Measurements from ENCODE around the gene OSCAR. TPM values are rescaled to one million over a fixed set of nuclear protein-coding genes. Genes with fewer than 3 reads are reported as not detected.

Gene OSCAR
- total RNA-seq, 1 donor from 2014 or later = 0.20 TPM

DNA sequence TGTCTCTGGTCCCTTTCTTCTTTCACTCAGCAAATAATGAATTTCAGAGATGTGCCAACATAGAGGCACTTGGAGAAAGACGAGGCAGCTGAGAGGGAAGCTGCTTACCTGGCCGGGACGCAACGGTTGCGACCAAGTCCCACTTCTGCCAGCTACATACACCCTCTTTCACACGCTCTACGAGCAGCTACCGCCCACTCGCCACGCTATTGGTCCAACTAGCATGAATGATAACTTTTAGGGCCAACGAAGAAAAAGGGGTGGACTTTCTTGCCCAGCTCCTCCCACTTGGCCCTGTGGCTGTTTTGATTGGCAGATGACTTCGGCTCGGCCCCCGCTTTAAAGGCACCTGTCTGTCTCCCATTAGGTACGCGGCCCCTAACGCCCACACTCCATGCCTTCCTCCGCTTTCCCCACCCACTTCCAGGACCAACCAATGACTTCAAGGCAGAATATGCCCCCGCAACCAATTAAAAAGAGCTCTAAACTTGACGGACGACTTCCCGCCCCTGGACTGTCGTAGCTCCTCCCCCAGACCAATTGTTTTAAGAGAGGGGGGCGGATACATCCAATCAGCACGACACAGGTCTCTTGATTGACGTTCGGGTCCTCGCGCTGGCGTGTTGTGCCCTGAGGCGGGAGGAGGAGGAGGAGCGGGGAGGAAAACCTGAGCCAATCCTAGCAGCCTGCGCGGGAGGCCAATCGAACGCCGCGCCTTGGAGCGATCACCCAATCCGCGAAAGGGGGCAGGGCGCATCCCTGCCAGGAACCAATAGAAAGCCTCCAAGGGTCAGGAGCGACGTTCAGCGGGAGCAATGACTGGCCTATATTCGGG, 36.5 kb upstream of the OSCAR start:
- no peaks in the 10 kb centered on the region for H3K9me3 ChIP-seq (ENCODE audit: insufficient read depth, low read depth, low read length)
- Mint-ChIP-seq H3K4me3 (ENCODE audit: unreplicated experiment) (peak overlapping the region; percentile 87), H3K36me3 (ENCODE audit: low read depth, unreplicated experiment) (peaks cover 10% of the 10 kb centered on the region), H3K27me3 (ENCODE audit: low read depth, unreplicated experiment) (no peaks in the 10 kb centered on the region), H3K9me3 (ENCODE audit: unreplicated experiment) (no peaks in the 10 kb centered on the region), H3K4me1 (ENCODE audit: low read depth, unreplicated experiment) (peaks cover 18% of the 10 kb centered on the region), H3K27ac (ENCODE audit: unreplicated experiment) (peak overlapping the region; percentile 87)
- H3K4me2 ChIP-seq (ENCODE audit: low read length) = peak overlapping the region; percentile 95
- H3K4me3 ChIP-seq (ENCODE audit: insufficient read depth, low read depth, low read length) = peak overlapping the region; percentile 72
- TF ChIP-seq, protein P1, sequence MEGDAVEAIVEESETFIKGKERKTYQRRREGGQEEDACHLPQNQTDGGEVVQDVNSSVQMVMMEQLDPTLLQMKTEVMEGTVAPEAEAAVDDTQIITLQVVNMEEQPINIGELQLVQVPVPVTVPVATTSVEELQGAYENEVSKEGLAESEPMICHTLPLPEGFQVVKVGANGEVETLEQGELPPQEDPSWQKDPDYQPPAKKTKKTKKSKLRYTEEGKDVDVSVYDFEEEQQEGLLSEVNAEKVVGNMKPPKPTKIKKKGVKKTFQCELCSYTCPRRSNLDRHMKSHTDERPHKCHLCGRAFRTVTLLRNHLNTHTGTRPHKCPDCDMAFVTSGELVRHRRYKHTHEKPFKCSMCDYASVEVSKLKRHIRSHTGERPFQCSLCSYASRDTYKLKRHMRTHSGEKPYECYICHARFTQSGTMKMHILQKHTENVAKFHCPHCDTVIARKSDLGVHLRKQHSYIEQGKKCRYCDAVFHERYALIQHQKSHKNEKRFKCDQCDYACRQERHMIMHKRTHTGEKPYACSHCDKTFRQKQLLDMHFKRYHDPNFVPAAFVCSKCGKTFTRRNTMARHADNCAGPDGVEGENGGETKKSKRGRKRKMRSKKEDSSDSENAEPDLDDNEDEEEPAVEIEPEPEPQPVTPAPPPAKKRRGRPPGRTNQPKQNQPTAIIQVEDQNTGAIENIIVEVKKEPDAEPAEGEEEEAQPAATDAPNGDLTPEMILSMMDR (IDR thresholded peaks at IDR 0.05; ENCODE audit: insufficient read depth, low read depth, low read length) = no peak
- no peak for TF ChIP-seq EZH2 (IDR thresholded peaks at IDR 0.05; ENCODE audit: insufficient read depth, low read length)
- peak overlapping the region; percentile 67 for H2AFZ ChIP-seq (ENCODE audit: low read depth, low read length)
- DNase-seq (ENCODE audit: low read depth) (peak; percentile 100), FAIRE-seq (peak; percentile 68)
- H4K20me1 ChIP-seq (ENCODE audit: insufficient read depth, low read length) = peaks cover 37% of the 10 kb centered on the region
- peaks cover under 1% of the 10 kb centered on the region for H3K36me3 ChIP-seq (ENCODE audit: insufficient read depth, low read length)
- H3K27me3 ChIP-seq (ENCODE audit: insufficient read depth, low read length) = no peaks in the 10 kb centered on the region
- H3K4me1 ChIP-seq (ENCODE audit: insufficient read depth, low read length) = peaks cover 15% of the 10 kb centered on the region
- H3K9ac ChIP-seq (ENCODE audit: low read length) = peak overlapping the region; percentile 98
- peak overlapping the region; percentile 92 for H3K27ac ChIP-seq (ENCODE audit: low read depth, low read length)
- H3K79me2 ChIP-seq (ENCODE audit: insufficient read depth, low read length) = peaks cover 46% of the 10 kb centered on the region

DNA sequence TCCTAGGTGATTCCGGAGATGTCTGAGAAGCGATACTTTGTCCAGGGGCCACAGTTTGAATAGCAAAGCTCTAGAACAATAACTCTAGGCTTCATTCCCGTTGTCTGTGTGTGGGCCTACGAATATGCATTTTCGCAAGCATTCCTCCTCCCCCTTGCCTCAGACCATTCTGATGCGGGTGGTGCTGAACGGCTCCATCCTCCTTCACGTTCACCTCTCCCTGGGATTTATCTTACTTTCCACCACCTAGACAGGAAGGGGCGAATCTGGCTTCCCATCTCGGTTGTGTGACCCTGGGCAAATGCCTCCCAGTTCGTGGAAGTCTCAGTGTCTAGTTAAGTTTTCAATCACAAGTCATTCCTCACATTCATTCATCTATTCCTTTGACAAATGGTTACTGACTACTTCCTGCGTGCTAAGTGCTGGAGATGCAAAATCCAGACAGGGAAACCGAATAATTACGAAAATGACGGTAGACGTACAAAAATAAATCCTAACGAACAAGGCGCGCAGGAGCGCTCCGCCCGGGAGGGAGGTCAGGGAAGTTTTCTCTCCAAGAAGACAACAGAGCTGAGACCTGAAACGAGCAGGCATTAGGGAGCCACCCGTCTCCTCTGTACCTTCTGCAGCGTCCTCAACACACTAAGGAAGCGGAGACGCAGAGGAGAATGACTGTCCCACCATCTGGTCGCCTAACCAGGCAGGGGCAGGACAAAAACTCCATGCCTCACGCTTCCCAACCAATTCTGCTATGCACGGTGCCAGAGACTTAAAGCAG, 35.7 kb upstream of the OSCAR start:
- Histone ChIP-seq H3K9ac (ENCODE audit: low read length) (peak overlapping the region; percentile 74), H3K27ac (ENCODE audit: low read depth, low read length) (peak overlapping the region; percentile 17), H3K36me3 (ENCODE audit: insufficient read depth, low read length) (peaks cover 2% of the 10 kb centered on the region), H3K9me3 (ENCODE audit: insufficient read depth, low read depth, low read length) (no peaks in the 10 kb centered on the region), H3K4me2 (ENCODE audit: low read length) (peak overlapping the region; percentile 95), H3K27me3 (ENCODE audit: insufficient read depth, low read length) (no peaks in the 10 kb centered on the region), H4K20me1 (ENCODE audit: insufficient read depth, low read length) (peaks cover 29% of the 10 kb centered on the region), H2AFZ (ENCODE audit: low read depth, low read length) (peak overlapping the region; percentile 67), H3K79me2 (ENCODE audit: insufficient read depth, low read length) (peaks cover 38% of the 10 kb centered on the region), H3K4me3 (ENCODE audit: insufficient read depth, low read depth, low read length) (peak overlapping the region; percentile 68), H3K4me1 (ENCODE audit: insufficient read depth, low read length) (peaks cover 14% of the 10 kb centered on the region)
- Mint-ChIP-seq H3K27me3 (ENCODE audit: low read depth, unreplicated experiment) (no peaks in the 10 kb centered on the region), H3K27ac (ENCODE audit: unreplicated experiment) (peak overlapping the region; percentile 87), H3K9me3 (ENCODE audit: unreplicated experiment) (no peaks in the 10 kb centered on the region), H3K4me1 (ENCODE audit: low read depth, unreplicated experiment) (peaks cover 11% of the 10 kb centered on the region), H3K36me3 (ENCODE audit: low read depth, unreplicated experiment) (peaks cover 10% of the 10 kb centered on the region), H3K4me3 (ENCODE audit: unreplicated experiment) (peak overlapping the region; percentile 87)
- DNase-seq (ENCODE audit: low read depth) = no peak
- no peak for FAIRE-seq
- no peak for TF ChIP-seq EZH2 (IDR thresholded peaks at IDR 0.05; ENCODE audit: insufficient read depth, low read length)
- TF ChIP-seq, protein P1 (IDR thresholded peaks at IDR 0.05; ENCODE audit: insufficient read depth, low read depth, low read length) = no peak
